PC-3 (cell line): ENCODE data around the gene DCTN2. TPM values are rescaled to one million over a fixed set of nuclear protein-coding genes. Genes with fewer than 3 reads are reported as not detected.
"Not testable (repeated sequence)": the region's sequence is repeated elsewhere in the genome, so short reads cannot be mapped to it uniquely, and the experiment has no call there.

ENCODE experiments used
- ATAC-seq: fragments of 200-7000 bp; cut with Tn5 transposase; 2 replicates; pipeline ENCODE4 v1.9.1; 2020; ENCODE audit warnings: mild to moderate bottlenecking, moderate library complexity
- BruUV-seq: library from RNA; stranded (reverse); fragments of 400-500 nt; replicated peaks from 2 replicates; lab custom pipeline; 2021; lab: Mats Ljungman, UMichigan
- CTCF ChIA-PET: fragments of 300-600 bp; sonication (Branson Sonifier 250); formaldehyde crosslinking; loops from one replicate; lab custom pipeline; 2022; ENCODE audit warnings: antibody characterized with exemption; lab: Charles Lee
- POLR2A ChIA-PET: fragments of 300-600 bp; sonication (Branson Sonifier 250); formaldehyde crosslinking; loops from one replicate; lab custom pipeline; 2022; ENCODE audit warnings: antibody characterized with exemption; ENCODE audit not compliant: unreplicated experiment; lab: Charles Lee
- DNase-seq: peaks from one replicate; pipeline ENCODE4 v3.0.0-alpha.2; 2015
- H2AFZ ChIP-seq: fragments of 300-600 bp; sonication (generic); 2 replicates; pipeline ENCODE4 v1.6.0; 2016; ENCODE audit warnings: antibody characterized with exemption, low read length
- H3F3A ChIP-seq: fragments of 300-600 bp; sonication (generic); one replicate; pipeline ENCODE4 v1.6.0; 2017; ENCODE audit warnings: antibody characterized with exemption, low read length, control low read depth, mild to moderate bottlenecking; ENCODE audit not compliant: unreplicated experiment
- H3K27ac ChIP-seq: fragments of 300-600 bp; sonication (generic); 2 replicates; pipeline ENCODE4 v1.5.1; 2016; ENCODE audit warnings: mild to moderate bottlenecking, low read length
- H3K27me3 ChIP-seq: fragments of 300-600 bp; sonication (generic); 2 replicates; pipeline ENCODE4 v1.6.1; 2016; ENCODE audit warnings: low read length, mixed read lengths
- H3K36me3 ChIP-seq: fragments of 300-600 bp; sonication (generic); 2 replicates; pipeline ENCODE4 v1.6.1; 2016; ENCODE audit warnings: low read depth, mixed run types, low read length, mixed read lengths
- H3K4me1 ChIP-seq: fragments of 300-600 bp; sonication (generic); 2 replicates; pipeline ENCODE4 v1.5.1; 2016; ENCODE audit warnings: low read length; ENCODE audit not compliant: insufficient read depth
- H3K4me2 ChIP-seq: fragments of 300-600 bp; sonication (generic); 2 replicates; pipeline ENCODE4 v1.6.0; 2016; ENCODE audit warnings: low read length
- H3K4me3 ChIP-seq: fragments of 300-600 bp; sonication (generic); 2 replicates; pipeline ENCODE4 v1.5.1; 2016; ENCODE audit warnings: mild to moderate bottlenecking, low read length, mixed read lengths
- H3K79me2 ChIP-seq: fragments of 300-600 bp; sonication (generic); 2 replicates; pipeline ENCODE4 v1.6.1; 2017; ENCODE audit warnings: low read length, mixed read lengths
- H3K9ac ChIP-seq: fragments of 300-600 bp; sonication (generic); 2 replicates; pipeline ENCODE4 v1.6.0; 2016; ENCODE audit warnings: mild to moderate bottlenecking, low read length
- H3K9me2 ChIP-seq: fragments of 300-600 bp; sonication (generic); replicated peaks from 2 replicates; pipeline ENCODE4 v1.6.1; 2016; ENCODE audit warnings: mixed run types, low read length, mixed read lengths
- H3K9me3 ChIP-seq: fragments of 300-600 bp; sonication (generic); 2 replicates; pipeline ENCODE4 v1.6.1; 2016; ENCODE audit warnings: low read length, mixed read lengths
- H4K20me1 ChIP-seq: fragments of 300-600 bp; sonication (generic); 2 replicates; pipeline ENCODE4 v1.6.1; 2016; ENCODE audit warnings: low read length, mixed read lengths
- EZH2 ChIP-seq: fragments of 300-600 bp; sonication (generic); IDR thresholded peaks from one replicate; pipeline ENCODE4 v1.6.1; 2017; ENCODE audit warnings: antibody characterized with exemption, mild to moderate bottlenecking, low read length; ENCODE audit not compliant: unreplicated experiment
- EZH2phosphoT487 ChIP-seq: fragments of 300-600 bp; sonication (generic); IDR thresholded peaks from 2 replicates; pipeline ENCODE4 v1.6.1; 2018; ENCODE audit warnings: mild to moderate bottlenecking, antibody characterized with exemption, low read length, borderline replicate concordance
- intact Hi-C: fragments of 100-400 bp; cut with micrococcal nuclease; formaldehyde crosslinking; loops from 2 replicates; pipeline ENCODE4 v1.9.0; 2023
- total RNA-seq: library from RNA; depleted of rRNA; stranded (reverse); fragments of >200 nt; gene quantifications from 2 replicates; pipeline ENCODE4 v1.2.3, GENCODE V29; 2014
- TF ChIP-seq, protein P1 (sequence below): fragments of 300-600 bp; sonication (generic); conservative IDR thresholded peaks from 2 replicates; pipeline ENCODE4 v1.5.1; 2017; ENCODE audit warnings: antibody characterized with exemption, low read depth, mild to moderate bottlenecking, low read length

Gene DCTN2
- total RNA-seq, 1 experiment from 2014 or later, result 88.5 TPM

DNA sequence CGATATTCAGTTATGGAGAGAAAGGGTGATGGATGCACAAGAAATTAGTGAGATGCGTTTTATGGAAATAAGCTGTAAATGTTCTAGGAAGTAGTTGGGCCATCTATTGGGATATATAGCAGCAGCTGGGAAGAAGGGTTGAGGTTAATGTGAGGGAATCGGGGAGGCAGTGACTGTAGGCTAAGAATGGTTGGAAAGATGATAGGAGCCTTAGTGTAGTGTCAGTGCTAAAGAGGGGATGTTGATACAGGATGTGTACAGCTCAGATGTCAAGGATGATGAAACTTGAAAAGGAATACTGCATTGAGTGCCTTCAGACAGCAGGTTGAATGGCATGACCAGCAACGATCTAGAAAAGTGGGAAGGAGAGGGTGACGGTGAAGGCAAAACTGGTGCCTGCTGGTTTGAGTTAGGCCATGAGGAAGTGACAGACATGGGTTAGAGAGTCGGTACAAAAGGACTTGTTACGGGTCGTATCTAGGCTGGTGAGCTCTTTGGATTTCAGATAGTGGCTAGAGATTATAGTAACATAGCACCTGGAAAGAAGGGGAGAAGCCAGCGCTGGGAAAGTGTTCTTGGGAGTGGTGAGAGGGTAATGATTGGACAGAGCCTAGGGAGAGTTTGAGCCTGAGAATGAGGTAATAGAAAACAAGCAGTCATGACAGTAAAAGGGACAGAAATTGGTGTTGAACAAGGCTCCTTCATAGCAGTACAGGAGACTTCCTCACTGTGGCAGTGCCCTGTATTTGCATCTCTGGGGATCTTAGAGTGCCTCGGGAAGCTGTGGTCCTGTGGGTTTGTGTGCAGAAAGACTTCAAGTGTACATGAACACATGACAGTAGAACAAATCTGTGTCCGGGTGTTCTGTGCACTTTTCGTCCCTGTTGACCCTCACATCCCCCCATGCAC is 49.5 kb downstream of the DCTN2 start:
- Histone ChIP-seq H3F3A (no peaks in the 10 kb centered on the region), H3K9me3 (no peaks in the 10 kb centered on the region), H3K9ac (no peak overlapping the region), H4K20me1 (no peaks in the 10 kb centered on the region), H3K27ac (no peak overlapping the region), H2AFZ (no peak overlapping the region), H3K4me1 (no peaks in the 10 kb centered on the region), H3K36me3 (peaks cover 48% of the 10 kb centered on the region), H3K4me3 (no peak overlapping the region), H3K79me2 (no peaks in the 10 kb centered on the region), H3K4me2 (no peak overlapping the region), H3K27me3 (no peaks in the 10 kb centered on the region), H3K9me2 (no peaks in the 10 kb centered on the region)
- ChIA-PET POLR2A (no interaction called here), CTCF (no interaction called here)
- DNase-seq (no peak), ATAC-seq (no peak)
- TF ChIP-seq EZH2phosphoT487 (no peak), EZH2 (no peak)
- TF ChIP-seq, protein P1, sequence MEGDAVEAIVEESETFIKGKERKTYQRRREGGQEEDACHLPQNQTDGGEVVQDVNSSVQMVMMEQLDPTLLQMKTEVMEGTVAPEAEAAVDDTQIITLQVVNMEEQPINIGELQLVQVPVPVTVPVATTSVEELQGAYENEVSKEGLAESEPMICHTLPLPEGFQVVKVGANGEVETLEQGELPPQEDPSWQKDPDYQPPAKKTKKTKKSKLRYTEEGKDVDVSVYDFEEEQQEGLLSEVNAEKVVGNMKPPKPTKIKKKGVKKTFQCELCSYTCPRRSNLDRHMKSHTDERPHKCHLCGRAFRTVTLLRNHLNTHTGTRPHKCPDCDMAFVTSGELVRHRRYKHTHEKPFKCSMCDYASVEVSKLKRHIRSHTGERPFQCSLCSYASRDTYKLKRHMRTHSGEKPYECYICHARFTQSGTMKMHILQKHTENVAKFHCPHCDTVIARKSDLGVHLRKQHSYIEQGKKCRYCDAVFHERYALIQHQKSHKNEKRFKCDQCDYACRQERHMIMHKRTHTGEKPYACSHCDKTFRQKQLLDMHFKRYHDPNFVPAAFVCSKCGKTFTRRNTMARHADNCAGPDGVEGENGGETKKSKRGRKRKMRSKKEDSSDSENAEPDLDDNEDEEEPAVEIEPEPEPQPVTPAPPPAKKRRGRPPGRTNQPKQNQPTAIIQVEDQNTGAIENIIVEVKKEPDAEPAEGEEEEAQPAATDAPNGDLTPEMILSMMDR, result no peak
- intact Hi-C loops, result no loop called here
- BruUV-seq, result no TSS peak

DNA sequence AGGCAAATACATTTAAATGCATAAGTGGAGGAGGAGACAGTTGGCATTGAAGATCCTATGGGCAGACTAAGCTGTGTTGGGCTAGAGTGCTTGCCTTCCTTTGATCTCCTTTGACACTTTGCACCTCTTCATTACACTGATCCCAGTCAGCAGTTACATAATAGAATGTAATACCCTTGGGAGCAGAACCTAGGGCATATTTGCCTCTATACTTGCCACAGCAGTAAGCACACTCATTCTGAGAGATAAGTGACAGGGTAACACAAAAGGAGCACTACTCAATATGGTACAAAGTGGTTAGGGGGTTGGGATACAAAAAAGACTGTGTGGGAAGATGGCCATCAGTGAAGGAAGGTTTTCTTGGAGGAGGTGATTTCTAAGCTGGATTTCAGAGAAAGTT is 50.2 kb downstream of the DCTN2 start:
- ATAC-seq, result no peak
- H3K36me3 ChIP-seq, result peaks cover 44% of the 10 kb centered on the region
- POLR2A ChIA-PET, result no interaction called here

DNA sequence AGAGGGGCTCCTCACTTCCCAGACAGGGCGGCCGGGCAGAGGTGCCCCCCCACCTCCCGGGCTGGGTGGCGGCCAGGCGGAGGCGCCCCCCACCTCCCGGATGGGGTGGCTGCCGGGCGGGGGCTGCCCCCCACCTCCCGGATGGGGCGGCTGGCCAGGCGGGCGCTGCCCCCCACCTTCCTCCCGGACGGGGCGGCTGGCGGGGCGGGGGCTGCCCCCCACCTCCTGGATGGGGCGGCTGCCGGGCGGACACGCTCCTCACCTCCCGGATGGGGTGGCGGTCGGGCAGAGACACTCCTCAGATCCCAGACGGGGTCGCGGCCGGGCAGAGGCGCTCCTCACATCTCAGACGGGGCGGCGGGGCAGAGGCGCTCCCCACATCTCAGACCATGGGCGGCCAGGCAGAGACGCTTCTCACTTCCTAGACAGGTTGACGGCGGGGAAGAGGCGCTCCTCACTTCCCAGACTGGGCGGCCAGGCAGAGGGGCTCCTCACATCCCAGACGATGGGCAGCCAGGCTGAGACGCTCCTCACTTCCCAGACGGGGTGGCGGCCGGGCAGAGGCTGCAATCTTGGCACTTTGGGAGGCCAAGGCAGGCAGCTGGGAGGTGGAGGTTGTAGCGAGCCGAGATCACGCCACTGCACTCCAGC is 51.8 kb downstream of the DCTN2 start:
- POLR2A ChIA-PET, H3K27ac ChIP-seq: not testable (repeated sequence)

More for the DNA sequence above, 50.2 kb downstream of the DCTN2 start:
- Histone ChIP-seq H3K4me2 (no peak overlapping the region), H3K4me1 (no peaks in the 10 kb centered on the region), H3K27me3 (no peaks in the 10 kb centered on the region), H3K4me3 (no peak overlapping the region), H3F3A (no peaks in the 10 kb centered on the region), H4K20me1 (no peaks in the 10 kb centered on the region), H3K27ac (no peak overlapping the region), H3K79me2 (no peaks in the 10 kb centered on the region), H3K9me2 (no peaks in the 10 kb centered on the region), H2AFZ (no peak overlapping the region), H3K9ac (no peak overlapping the region), H3K9me3 (no peaks in the 10 kb centered on the region)
- CTCF ChIA-PET, result no interaction called here
- TF ChIP-seq EZH2, result no peak
- no TSS peak for BruUV-seq
- DNase-seq, result no peak
- intact Hi-C loops, result no loop called here

More for the DNA sequence above, 51.8 kb downstream of the DCTN2 start:
- H3K9me2 ChIP-seq, H3K79me2 ChIP-seq, ATAC-seq, H4K20me1 ChIP-seq, CTCF ChIA-PET, H3K4me1 ChIP-seq, H3K4me3 ChIP-seq, H3K27me3 ChIP-seq, H3K9me3 ChIP-seq, BruUV-seq, H3K4me2 ChIP-seq, H2AFZ ChIP-seq, intact Hi-C loops, H3K9ac ChIP-seq, H3F3A ChIP-seq, DNase-seq: not testable (repeated sequence)
- peaks cover 44% of the 10 kb centered on the region for H3K36me3 ChIP-seq
